ENCODE data around the gene ALK. TPM values are rescaled to one million over a fixed set of nuclear protein-coding genes. Genes with fewer than 3 reads are reported as not detected.
A peak's percentile ranks its signal among the peaks of the same experiment; 100 is the strongest.

ALK gene
- total RNA-seq, 2 donors from 2014 or later = 0.13 to 0.46 TPM

- Mint-ChIP-seq H3K27ac (no peak overlapping the region), H3K36me3 (ENCODE audit: low read depth) (no peaks in the 10 kb centered on the region), H3K4me3 (no peak overlapping the region), H3K9me3 (no peaks in the 10 kb centered on the region), H3K4me1 (peaks cover 34% of the 10 kb centered on the region), H3K27me3 (ENCODE audit: insufficient read depth) (no peaks in the 10 kb centered on the region)
- peak; percentile 18 for DNase-seq
- Histone ChIP-seq H3K36me3 (ENCODE audit: control insufficient read depth, insufficient read depth, low read length) (no peaks in the 10 kb centered on the region), H3K4me1 (ENCODE audit: control insufficient read depth, insufficient read depth, low read length) (peaks cover 9% of the 10 kb centered on the region), H3K27ac (ENCODE audit: low read depth, low read length) (no peak overlapping the region), H3K27me3 (ENCODE audit: control insufficient read depth, insufficient read depth, low read length, poor library complexity, severe bottlenecking) (no peaks in the 10 kb centered on the region), H3K9me3 (ENCODE audit: control insufficient read depth, low read length) (no peaks in the 10 kb centered on the region), H3K4me3 (ENCODE audit: low read length) (no peak overlapping the region), H3K9ac (ENCODE audit: extremely low read depth, low read length, poor library complexity, severe bottlenecking) (no peak overlapping the region)
- 89 to 95% methylated on average over 4 to 5 of the region's 5 CpGs for WGBS, 2 experiments (ENCODE audit: insufficient coverage in 1 of 2, insufficient read length in 1 of 2)
- no peak for TF ChIP-seq CTCF (conservative IDR thresholded peaks at IDR 0.05)
Observed at GRCh38 chr2:29269765-29270109, 651.6 kb downstream of the ALK start.

DNA sequence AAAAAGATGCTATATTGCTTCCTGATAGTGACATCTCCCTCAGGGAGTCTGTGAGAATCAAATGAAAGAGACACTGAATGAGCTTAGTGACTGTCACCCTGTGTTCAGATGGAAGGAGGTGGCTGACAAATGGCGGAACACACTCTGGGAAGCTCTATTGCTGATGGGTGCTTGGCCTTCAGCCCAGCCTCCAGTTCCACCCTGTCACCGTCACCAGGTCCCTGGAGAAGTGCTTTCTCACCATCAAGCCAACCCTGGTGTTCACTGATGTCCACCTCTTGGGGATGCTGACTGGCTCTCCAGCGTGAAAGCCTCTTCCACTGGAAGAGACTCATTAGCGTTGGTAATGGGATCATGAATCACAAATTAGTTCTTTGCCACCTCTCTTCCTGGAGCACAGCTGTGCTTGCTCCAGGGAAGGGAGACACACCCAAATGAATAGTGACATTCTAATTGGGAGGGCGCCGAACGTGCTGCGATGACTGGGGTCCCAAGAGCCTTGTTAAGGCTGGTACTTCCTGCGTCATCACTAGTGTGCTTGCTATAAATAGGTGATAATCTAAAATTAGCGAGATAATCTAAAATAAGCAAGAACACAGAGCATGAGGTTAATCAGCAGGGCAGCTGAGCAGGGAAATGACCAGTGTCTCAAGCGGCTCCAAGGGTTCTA is 652.2 kb downstream of the ALK start:
- H3K4me1 Mint-ChIP-seq = peaks cover 29% of the 10 kb centered on the region
- H3K4me1 ChIP-seq (ENCODE audit: control insufficient read depth, insufficient read depth, low read length) = peaks cover 9% of the 10 kb centered on the region
- no peak overlapping the region for H3K9ac ChIP-seq (ENCODE audit: extremely low read depth, low read length, poor library complexity, severe bottlenecking)
- no peak for TF ChIP-seq CTCF (conservative IDR thresholded peaks at IDR 0.05)
- no peaks in the 10 kb centered on the region for H3K36me3 ChIP-seq (ENCODE audit: control insufficient read depth, insufficient read depth, low read length)
- no peaks in the 10 kb centered on the region for H3K9me3 ChIP-seq (ENCODE audit: control insufficient read depth, low read length)
- WGBS, 2 experiments (ENCODE audit: insufficient coverage in 1 of 2, insufficient read length in 1 of 2) = 94 to 99% methylated on average over 10 to 11 of the region's 11 CpGs
- H3K27ac Mint-ChIP-seq = no peak overlapping the region
- H3K36me3 Mint-ChIP-seq (ENCODE audit: low read depth) = no peaks in the 10 kb centered on the region
- H3K4me3 ChIP-seq (ENCODE audit: low read length) = no peak overlapping the region
- H3K27me3 Mint-ChIP-seq (ENCODE audit: insufficient read depth) = no peaks in the 10 kb centered on the region
- H3K27ac ChIP-seq (ENCODE audit: low read depth, low read length) = no peak overlapping the region
- no peaks in the 10 kb centered on the region for H3K27me3 ChIP-seq (ENCODE audit: control insufficient read depth, insufficient read depth, low read length, poor library complexity, severe bottlenecking)
- no peaks in the 10 kb centered on the region for H3K9me3 Mint-ChIP-seq
- DNase-seq = no peak
- no peak overlapping the region for H3K4me3 Mint-ChIP-seq

GRCh38 chr2:29267720-29268119 is 653.7 kb downstream of the ALK start:
- Mint-ChIP-seq H3K27ac (no peak overlapping the region), H3K36me3 (ENCODE audit: low read depth) (no peaks in the 10 kb centered on the region), H3K4me1 (peaks cover 17% of the 10 kb centered on the region), H3K9me3 (no peaks in the 10 kb centered on the region), H3K27me3 (ENCODE audit: insufficient read depth) (no peaks in the 10 kb centered on the region), H3K4me3 (no peak overlapping the region)
- no peak overlapping the region for H3K9ac ChIP-seq (ENCODE audit: extremely low read depth, low read length, poor library complexity, severe bottlenecking)
- H3K4me3 ChIP-seq (ENCODE audit: low read length) = no peak overlapping the region
- no peaks in the 10 kb centered on the region for H3K27me3 ChIP-seq (ENCODE audit: control insufficient read depth, insufficient read depth, low read length, poor library complexity, severe bottlenecking)
- 0 to 39% methylated on average over 1 to 2 of the region's 2 CpGs for WGBS, 2 experiments (ENCODE audit: insufficient coverage in 1 of 2, insufficient read length in 1 of 2)
- DNase-seq = no peak
- H3K27ac ChIP-seq (ENCODE audit: low read depth, low read length) = no peak overlapping the region
- H3K9me3 ChIP-seq (ENCODE audit: control insufficient read depth, low read length) = no peaks in the 10 kb centered on the region
- H3K4me1 ChIP-seq (ENCODE audit: control insufficient read depth, insufficient read depth, low read length) = no peaks in the 10 kb centered on the region
- no peak for TF ChIP-seq CTCF (conservative IDR thresholded peaks at IDR 0.05)
- no peaks in the 10 kb centered on the region for H3K36me3 ChIP-seq (ENCODE audit: control insufficient read depth, insufficient read depth, low read length)
